Ovary (tissue), 9 donors: ENCODE results near the gene LHFPL6. TPM values are rescaled to one million over a fixed set of nuclear protein-coding genes. Genes with fewer than 3 reads are reported as not detected.

ENCODE experiments used
- DNase-seq, 5 donors: peaks; one replicate each; pipeline ENCODE4 v3.0.0-alpha.2; 2019 to 2020
- H3K27ac ChIP-seq, 2 donors: fragments of 200-600 bp; one replicate each; pipeline versions ENCODE4 v1.5.1 to v1.8.0; 2019 to 2022
- H3K27me3 ChIP-seq: fragments of 200-600 bp; one replicate; pipeline ENCODE4 v1.8.0; 2022
- H3K36me3 ChIP-seq: fragments of 200-600 bp; sonication (generic); one replicate; pipeline ENCODE4 v1.5.1; 2019
- H3K4me1 ChIP-seq: one replicate; pipeline ENCODE4 v1.8.1; 2013; ENCODE audit warnings: mild to moderate bottlenecking, moderate library complexity; ENCODE audit not compliant: insufficient read depth
- H3K4me3 ChIP-seq: fragments of 200-600 bp; sonication (generic); one replicate; pipeline ENCODE4 v1.5.1; 2017
- H3K9me3 ChIP-seq, 2 donors: fragments of 200-600 bp in 1 of 2; sonication (generic) in 1 of 2; one replicate each; pipeline versions ENCODE4 v1.5.1 to v1.8.1; 2013 to 2019; ENCODE audit warnings: mild to moderate bottlenecking in 1 of 2, moderate library complexity in 1 of 2
- EP300 ChIP-seq: sonication (generic); formaldehyde crosslinking; IDR thresholded peaks from one replicate; pipeline ENCODE4 v1.6.1; 2017; ENCODE audit warnings: antibody characterized with exemption
- POLR2A ChIP-seq: fragments of 450-650 bp; IDR thresholded peaks from one replicate; pipeline ENCODE4 v1.6.1; 2017; ENCODE audit warnings: antibody characterized with exemption, mild to moderate bottlenecking, moderate library complexity
- WGBS, 3 donors: extraction: QIAGEN DNeasy Blood & Tissue Kit in 1 of 3; methylation state at CpG; one replicate each; pipeline versions ENCODE4 v1.1.5 to v1.1.7; 2013 to 2017; 5-methylcytosine and 5-hydroxymethylcytosine counted together
- intact Hi-C, 4 donors: fragments of 100-400 bp; cut with DNase I; formaldehyde crosslinking; loops; one replicate each; pipeline versions ENCODE4 v1.11.0 to v1.15.1; 2022 to 2023
- polyA plus RNA-seq, 2 donors: library from polyadenylated mRNA; stranded (reverse); fragments of 200-250 nt in 1 of 2; fragments of 350-450 nt in 1 of 2; fragmentation: Illumina TruSeq in 1 of 2; extraction: RNeasy Lipid Tissue Mini Kit (QIAGEN cat#74804) in 1 of 2; gene quantifications; one replicate each; pipeline ENCODE4 v1.2.3, GENCODE V29; 2013 to 2014
- total RNA-seq, 7 donors: library from RNA; depleted of rRNA in 2 of 7; stranded (reverse); fragments of >200 nt in 2 of 7; fragmentation: NEBNext Ultra II Directional in 3 of 7; extraction: Animal tissue kit (Norgen Biotek cat#: 25700) in 3 of 7; gene quantifications; one replicate each; pipeline versions ENCODE4 v1.1.0 to v1.2.4, GENCODE V29; 2016 to 2023
- TF ChIP-seq, protein P1 (sequence below), 3 donors: fragments of 450-650 bp in 2 of 3; fragments of 200-600 bp in 1 of 3; IDR thresholded peaks; one replicate each; pipeline versions ENCODE4 v1.5.1 to v1.8.0; 2016 to 2022; ENCODE audit warnings: antibody characterized with exemption in 3 of 3, mild to moderate bottlenecking in 1 of 3
- donor health status: DM: no; HTN: no; CAD: no; lungs with moderate emphysema.
- donor health status: DM: no; HTN: no; CAD: no.
- donor health status: Bipolar disorder and iron deficiency.
- donor health status: DM: yes; HTN: yes; CAD: no.
- donor health status: DM: no; HTN: no; CAD: no.
- donor health status: DM: yes; HTN: yes; CAD: no.

Gene LHFPL6
- total and polyA plus RNA-seq, 9 donors: 19.7 to 136 (median 42.4) TPM

DNA sequence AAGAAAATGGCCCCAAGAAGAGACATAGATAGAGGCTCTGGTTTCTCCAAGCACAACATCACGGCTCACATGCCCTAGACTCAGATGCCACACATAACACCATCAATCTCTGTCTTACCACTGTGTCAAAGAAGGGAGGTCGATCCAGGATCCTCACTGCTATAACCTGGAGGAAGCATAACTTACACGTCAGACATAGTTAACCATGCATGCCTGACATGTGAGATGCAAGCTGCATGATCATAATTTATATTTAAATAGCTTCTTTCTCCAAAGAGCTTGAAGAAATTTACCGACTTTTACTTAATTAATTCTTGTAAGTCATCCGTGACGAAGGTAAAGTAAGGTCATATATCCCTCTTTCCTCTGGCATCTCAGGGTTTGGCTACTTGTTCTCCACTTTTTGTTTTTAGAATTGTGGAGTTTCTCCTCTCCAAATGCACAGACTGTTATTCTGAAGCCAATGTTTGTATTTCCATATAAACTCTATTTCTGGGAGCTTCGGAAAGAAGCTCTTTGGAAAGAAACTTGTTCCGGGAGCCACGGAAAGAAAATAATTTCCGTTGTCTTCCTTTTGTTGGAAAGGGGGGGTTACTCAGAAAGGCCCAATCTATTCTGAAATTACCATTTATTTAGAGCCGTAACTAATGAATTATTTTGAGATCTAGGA is 205.6 kb downstream of the LHFPL6 start:
- 38 to 42% (median 41%) methylated on average over 11 of the region's 11 CpGs for WGBS, 3 donors
- no peaks in the 10 kb centered on the region for H3K27me3 ChIP-seq
- H3K27ac ChIP-seq: peak overlapping the region in 1 of 2 donors; percentile 32
- H3K9me3 ChIP-seq: no peaks in the 10 kb centered on the region
- intact Hi-C loops: no loop called here
- no peak for TF ChIP-seq POLR2A
- TF ChIP-seq, protein P1, sequence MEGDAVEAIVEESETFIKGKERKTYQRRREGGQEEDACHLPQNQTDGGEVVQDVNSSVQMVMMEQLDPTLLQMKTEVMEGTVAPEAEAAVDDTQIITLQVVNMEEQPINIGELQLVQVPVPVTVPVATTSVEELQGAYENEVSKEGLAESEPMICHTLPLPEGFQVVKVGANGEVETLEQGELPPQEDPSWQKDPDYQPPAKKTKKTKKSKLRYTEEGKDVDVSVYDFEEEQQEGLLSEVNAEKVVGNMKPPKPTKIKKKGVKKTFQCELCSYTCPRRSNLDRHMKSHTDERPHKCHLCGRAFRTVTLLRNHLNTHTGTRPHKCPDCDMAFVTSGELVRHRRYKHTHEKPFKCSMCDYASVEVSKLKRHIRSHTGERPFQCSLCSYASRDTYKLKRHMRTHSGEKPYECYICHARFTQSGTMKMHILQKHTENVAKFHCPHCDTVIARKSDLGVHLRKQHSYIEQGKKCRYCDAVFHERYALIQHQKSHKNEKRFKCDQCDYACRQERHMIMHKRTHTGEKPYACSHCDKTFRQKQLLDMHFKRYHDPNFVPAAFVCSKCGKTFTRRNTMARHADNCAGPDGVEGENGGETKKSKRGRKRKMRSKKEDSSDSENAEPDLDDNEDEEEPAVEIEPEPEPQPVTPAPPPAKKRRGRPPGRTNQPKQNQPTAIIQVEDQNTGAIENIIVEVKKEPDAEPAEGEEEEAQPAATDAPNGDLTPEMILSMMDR (IDR thresholded peaks at IDR 0.05): no peak
- TF ChIP-seq EP300: no peak
- H3K4me1 ChIP-seq: peaks cover 16% of the 10 kb centered on the region
- DNase-seq: no peak
- no peaks in the 10 kb centered on the region for H3K36me3 ChIP-seq
- no peak overlapping the region for H3K4me3 ChIP-seq

DNA sequence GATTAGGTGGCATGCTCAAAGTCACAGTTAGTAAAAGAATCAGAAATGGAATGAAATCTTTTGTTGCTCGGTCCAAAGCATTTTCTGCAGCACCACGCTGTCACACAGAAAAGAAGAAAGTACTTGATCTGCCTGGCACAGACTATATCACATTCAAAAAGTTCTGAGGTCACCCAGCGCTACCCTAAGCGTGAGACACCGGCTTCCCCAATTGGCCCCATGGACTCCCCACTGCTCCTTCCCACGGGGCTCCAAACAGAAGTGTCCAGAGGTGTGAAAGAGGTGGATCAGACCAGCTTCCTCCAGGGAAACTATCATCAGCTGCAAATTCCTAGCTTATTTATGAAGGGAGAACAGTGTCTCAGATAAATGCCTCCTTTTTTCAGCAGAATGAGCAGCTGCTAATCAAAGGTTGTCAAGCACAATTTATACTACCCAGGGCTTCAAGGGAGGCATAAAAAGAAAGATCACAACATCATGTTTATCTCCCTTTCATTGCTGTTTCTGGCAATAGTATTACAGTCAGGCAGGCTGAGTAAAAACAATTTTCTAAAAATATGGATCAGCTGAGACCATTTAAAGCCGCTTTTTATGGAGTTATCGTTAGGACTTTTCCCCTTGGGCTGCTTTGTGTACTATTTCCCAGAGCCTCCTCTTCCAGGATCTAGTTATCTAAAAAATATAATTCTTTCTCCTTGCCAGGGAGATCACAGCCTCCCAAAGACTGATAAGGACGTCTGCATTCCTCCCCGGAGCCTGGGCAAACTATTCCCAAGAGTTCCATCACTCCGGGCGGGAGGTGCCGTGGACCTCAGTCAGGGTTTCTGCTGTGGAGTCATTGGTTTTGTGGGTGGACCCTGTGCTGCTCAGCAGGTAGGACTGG is 208.0 kb downstream of the LHFPL6 start:
- no peaks in the 10 kb centered on the region for H3K9me3 ChIP-seq
- 7 to 13% (median 11%) methylated on average over 13 of the region's 13 CpGs for WGBS, 3 donors
- DNase-seq: peak in 2 of 5 donors; percentile 29 to 43
- H3K36me3 ChIP-seq: no peaks in the 10 kb centered on the region
- peaks cover 16% of the 10 kb centered on the region for H3K4me1 ChIP-seq
- H3K27me3 ChIP-seq: no peaks in the 10 kb centered on the region
- no peak overlapping the region for H3K4me3 ChIP-seq
- peak overlapping the region in 1 of 2 donors; percentile 26 for H3K27ac ChIP-seq
- intact Hi-C loops: no loop called here
- TF ChIP-seq, protein P1 (IDR thresholded peaks at IDR 0.05): no peak
- TF ChIP-seq POLR2A (no peak), EP300 (no peak)

DNA sequence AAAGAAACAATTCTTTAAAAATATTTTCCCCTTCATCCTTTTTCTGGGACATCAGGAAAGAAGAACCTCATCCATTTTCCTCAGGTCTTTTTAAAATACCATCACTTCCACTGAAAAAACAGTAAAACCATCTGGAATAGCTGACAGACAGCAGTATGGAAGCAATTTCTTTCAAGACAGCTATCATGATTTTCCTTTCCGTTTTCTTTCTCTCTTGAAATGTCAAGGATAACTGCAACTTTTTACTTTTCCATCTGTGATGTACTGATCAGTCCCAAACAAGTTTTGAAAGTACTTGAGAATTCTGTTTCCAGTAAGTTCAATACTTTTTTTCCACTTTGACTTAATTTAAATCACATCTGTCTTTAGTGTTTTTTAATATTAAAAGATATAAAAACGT is 211.2 kb downstream of the LHFPL6 start:
- no peak overlapping the region for H3K4me3 ChIP-seq
- 49 to 60% (median 53%) methylated on average over 2 of the region's 2 CpGs for WGBS, 3 donors
- no peaks in the 10 kb centered on the region for H3K27me3 ChIP-seq
- no peak overlapping the region for H3K27ac ChIP-seq
- no peak for DNase-seq
- H3K36me3 ChIP-seq: no peaks in the 10 kb centered on the region
- no peaks in the 10 kb centered on the region for H3K9me3 ChIP-seq
- H3K4me1 ChIP-seq: peaks cover 11% of the 10 kb centered on the region
- TF ChIP-seq EP300 (no peak), POLR2A (no peak)
- TF ChIP-seq, protein P1 (IDR thresholded peaks at IDR 0.05): no peak
- intact Hi-C loops: no loop called here

DNA sequence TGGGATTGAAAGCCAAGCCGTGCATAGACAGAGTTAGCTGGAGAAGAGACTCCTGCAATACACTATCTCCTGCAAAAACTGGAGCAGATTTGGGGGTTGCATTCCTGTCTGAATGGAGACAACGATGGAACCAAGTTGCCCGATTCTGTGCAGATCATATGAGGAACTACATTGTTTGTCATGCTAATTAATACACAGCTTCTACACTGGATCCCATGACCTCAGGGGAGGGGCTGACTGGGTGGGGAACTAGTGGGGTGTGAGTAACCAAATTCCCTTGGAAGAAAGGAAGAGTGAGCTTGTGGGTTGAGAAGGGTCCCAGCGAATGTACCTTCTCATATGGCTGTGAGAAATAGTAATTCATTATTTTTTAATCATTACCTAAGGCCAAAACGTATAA is 214.0 kb downstream of the LHFPL6 start:
- 92 to 94% (median 92%) methylated on average over 5 of the region's 5 CpGs for WGBS, 3 donors
- intact Hi-C loops: no loop called here
- TF ChIP-seq, protein P1 (IDR thresholded peaks at IDR 0.05): no peak
- TF ChIP-seq POLR2A: no peak
- TF ChIP-seq EP300: no peak
- peaks cover 8% of the 10 kb centered on the region for H3K4me1 ChIP-seq
- DNase-seq: no peak
- H3K36me3 ChIP-seq: no peaks in the 10 kb centered on the region
- H3K9me3 ChIP-seq: no peaks in the 10 kb centered on the region
- no peaks in the 10 kb centered on the region for H3K27me3 ChIP-seq
- H3K27ac ChIP-seq: no peak overlapping the region
- H3K4me3 ChIP-seq: no peak overlapping the region
